ENCODE results near the gene LRRC27.

GRCh38 chr10:132347211-132347930 lies 15.4 kb downstream of the LRRC27 start:
- TF ChIP-seq POLR2AphosphoS5 (IDR thresholded peaks at IDR 0.05) = no peak
- TF ChIP-seq, protein P1, sequence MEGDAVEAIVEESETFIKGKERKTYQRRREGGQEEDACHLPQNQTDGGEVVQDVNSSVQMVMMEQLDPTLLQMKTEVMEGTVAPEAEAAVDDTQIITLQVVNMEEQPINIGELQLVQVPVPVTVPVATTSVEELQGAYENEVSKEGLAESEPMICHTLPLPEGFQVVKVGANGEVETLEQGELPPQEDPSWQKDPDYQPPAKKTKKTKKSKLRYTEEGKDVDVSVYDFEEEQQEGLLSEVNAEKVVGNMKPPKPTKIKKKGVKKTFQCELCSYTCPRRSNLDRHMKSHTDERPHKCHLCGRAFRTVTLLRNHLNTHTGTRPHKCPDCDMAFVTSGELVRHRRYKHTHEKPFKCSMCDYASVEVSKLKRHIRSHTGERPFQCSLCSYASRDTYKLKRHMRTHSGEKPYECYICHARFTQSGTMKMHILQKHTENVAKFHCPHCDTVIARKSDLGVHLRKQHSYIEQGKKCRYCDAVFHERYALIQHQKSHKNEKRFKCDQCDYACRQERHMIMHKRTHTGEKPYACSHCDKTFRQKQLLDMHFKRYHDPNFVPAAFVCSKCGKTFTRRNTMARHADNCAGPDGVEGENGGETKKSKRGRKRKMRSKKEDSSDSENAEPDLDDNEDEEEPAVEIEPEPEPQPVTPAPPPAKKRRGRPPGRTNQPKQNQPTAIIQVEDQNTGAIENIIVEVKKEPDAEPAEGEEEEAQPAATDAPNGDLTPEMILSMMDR (IDR thresholded peaks at IDR 0.05) = no peak
- no peak for TF ChIP-seq POLR2A (IDR thresholded peaks at IDR 0.05)
